IPS-18a (cell line): ENCODE data around the gene CDKAL1.
A peak's percentile ranks its signal among the peaks of the same experiment; 100 is the strongest.

Source experiments
- H3K27ac ChIP-seq: one replicate; pipeline ENCODE4 v1.5.1; 2013; ENCODE audit warnings: low read length
- H3K27me3 ChIP-seq: one replicate; pipeline ENCODE4 v1.6.1; 2013; ENCODE audit warnings: mild to moderate bottlenecking, low read length; ENCODE audit not compliant: control insufficient read depth, insufficient read depth
- H3K36me3 ChIP-seq: one replicate; pipeline ENCODE4 v1.6.1; 2013; ENCODE audit warnings: low read depth, low read length; ENCODE audit not compliant: control insufficient read depth
- H3K4me1 ChIP-seq: one replicate; pipeline ENCODE4 v1.6.1; 2013; ENCODE audit warnings: low read depth, low read length; ENCODE audit not compliant: control insufficient read depth
- H3K4me3 ChIP-seq: one replicate; pipeline ENCODE4 v1.5.1; 2013; ENCODE audit warnings: low read length
- H3K9ac ChIP-seq: one replicate; pipeline ENCODE4 v1.6.1; 2013; ENCODE audit warnings: mild to moderate bottlenecking, low read length, moderate library complexity
- H3K9me3 ChIP-seq: one replicate; pipeline ENCODE4 v1.6.1; 2013; ENCODE audit warnings: low read depth, low read length; ENCODE audit not compliant: control insufficient read depth

CDKAL1 gene

DNA sequence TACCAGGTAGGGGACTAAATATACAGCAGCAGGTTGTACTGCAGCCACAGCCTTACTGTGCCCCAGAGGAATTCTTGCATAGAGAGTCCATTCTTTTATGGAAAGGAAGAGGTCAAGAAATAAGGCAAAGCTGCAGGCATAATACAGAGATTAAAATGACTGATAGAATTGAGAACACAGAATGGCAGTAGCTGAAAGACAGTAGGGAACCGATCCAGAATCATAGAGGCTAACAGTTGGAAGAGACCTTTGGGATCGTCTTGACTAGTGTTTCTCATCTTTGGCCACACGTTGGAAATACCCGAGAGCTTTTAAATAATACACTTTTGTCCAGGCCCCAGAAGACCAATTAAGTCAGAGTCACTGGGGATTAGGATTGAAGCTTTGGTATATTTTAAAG lies 566.7 kb downstream of the CDKAL1 start:
- Histone ChIP-seq H3K4me3 (no peak overlapping the region), H3K4me1 (peaks cover 23% of the 10 kb centered on the region), H3K27ac (no peak overlapping the region), H3K27me3 (no peaks in the 10 kb centered on the region), H3K36me3 (no peaks in the 10 kb centered on the region), H3K9ac (no peak overlapping the region), H3K9me3 (no peaks in the 10 kb centered on the region)

DNA sequence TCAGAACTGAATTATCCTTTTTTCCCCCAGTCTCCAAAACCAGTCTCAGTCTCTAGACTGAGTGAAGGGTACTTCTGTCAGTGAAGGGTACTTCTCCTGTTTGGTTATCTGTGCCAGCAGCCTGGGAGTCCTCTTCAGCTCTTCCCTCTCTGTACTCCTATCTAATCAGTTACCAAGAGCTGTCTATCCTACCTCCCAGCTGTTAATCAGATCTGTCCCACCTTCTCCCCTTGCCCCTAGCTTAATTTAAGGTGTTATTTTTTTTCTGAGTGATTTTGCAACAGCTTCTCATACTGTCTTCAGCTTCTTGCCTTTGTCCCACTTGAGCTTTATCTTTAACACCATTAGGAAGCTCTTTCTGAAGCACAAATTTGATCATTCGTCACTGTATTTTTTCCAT lies 567.4 kb downstream of the CDKAL1 start:
- no peaks in the 10 kb centered on the region for H3K27me3 ChIP-seq
- peaks cover 23% of the 10 kb centered on the region for H3K4me1 ChIP-seq
- no peak overlapping the region for H3K9ac ChIP-seq
- no peaks in the 10 kb centered on the region for H3K36me3 ChIP-seq
- H3K27ac ChIP-seq = no peak overlapping the region
- H3K4me3 ChIP-seq = no peak overlapping the region
- no peaks in the 10 kb centered on the region for H3K9me3 ChIP-seq

DNA sequence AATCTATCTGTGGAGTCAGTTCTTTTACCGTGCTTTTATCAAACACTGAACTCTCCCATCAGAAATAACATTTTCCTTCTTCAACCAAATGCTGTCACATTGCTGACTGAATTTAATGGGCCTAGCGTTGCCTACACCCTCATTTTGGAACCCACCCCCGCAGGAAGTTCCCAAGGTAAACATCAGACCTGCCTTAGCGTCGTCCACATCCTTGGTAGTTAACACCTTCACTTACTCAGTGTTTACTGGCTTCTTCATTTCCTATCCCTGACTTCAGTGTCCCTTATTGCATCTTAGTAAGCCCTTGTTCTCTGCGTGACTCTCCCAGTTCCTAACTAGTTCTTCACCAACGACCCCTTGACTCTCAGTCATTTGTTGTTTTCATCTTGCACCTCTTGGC lies 567.9 kb downstream of the CDKAL1 start:
- Histone ChIP-seq H3K27ac (no peak overlapping the region), H3K4me1 (peaks cover 23% of the 10 kb centered on the region), H3K36me3 (no peaks in the 10 kb centered on the region), H3K4me3 (no peak overlapping the region), H3K9me3 (no peaks in the 10 kb centered on the region), H3K27me3 (no peaks in the 10 kb centered on the region), H3K9ac (no peak overlapping the region)

- no peak overlapping the region for H3K27ac ChIP-seq
- no peak overlapping the region for H3K4me3 ChIP-seq
- peaks cover 23% of the 10 kb centered on the region for H3K4me1 ChIP-seq
- H3K9ac ChIP-seq = no peak overlapping the region
- no peaks in the 10 kb centered on the region for H3K36me3 ChIP-seq
- H3K9me3 ChIP-seq = no peaks in the 10 kb centered on the region
- no peaks in the 10 kb centered on the region for H3K27me3 ChIP-seq
Measured at GRCh38 chr6:21102624-21103023, 568.4 kb downstream of the CDKAL1 start.

GRCh38 chr6:21103626-21104224 lies 569.5 kb downstream of the CDKAL1 start:
- no peaks in the 10 kb centered on the region for H3K9me3 ChIP-seq
- H3K27ac ChIP-seq = no peak overlapping the region
- peaks cover 12% of the 10 kb centered on the region for H3K4me1 ChIP-seq
- H3K27me3 ChIP-seq = no peaks in the 10 kb centered on the region
- H3K4me3 ChIP-seq = no peak overlapping the region
- H3K36me3 ChIP-seq = no peaks in the 10 kb centered on the region
- no peak overlapping the region for H3K9ac ChIP-seq

DNA sequence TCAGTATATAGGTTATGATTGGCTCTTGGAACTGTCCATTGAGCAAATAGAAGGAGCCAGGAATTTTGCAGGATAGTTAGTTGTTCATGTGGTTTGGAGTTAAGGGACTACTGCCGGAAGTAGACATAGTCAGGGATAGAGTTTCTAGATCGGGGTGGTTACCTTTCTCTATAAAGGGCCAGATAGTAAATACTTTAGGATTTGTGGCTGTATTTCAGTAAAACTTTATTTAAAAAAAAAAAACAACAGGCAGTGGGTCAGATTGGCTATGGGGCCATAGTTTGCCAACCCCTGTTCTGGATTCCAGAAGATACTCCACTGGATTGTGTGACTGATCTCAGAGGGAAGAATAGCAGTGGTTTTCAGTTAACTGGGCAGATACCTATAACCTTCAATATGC lies 570.0 kb downstream of the CDKAL1 start:
- Histone ChIP-seq H3K27me3 (no peaks in the 10 kb centered on the region), H3K4me1 (peaks cover 11% of the 10 kb centered on the region), H3K27ac (no peak overlapping the region), H3K4me3 (no peak overlapping the region), H3K9me3 (no peaks in the 10 kb centered on the region), H3K36me3 (no peaks in the 10 kb centered on the region), H3K9ac (no peak overlapping the region)

DNA sequence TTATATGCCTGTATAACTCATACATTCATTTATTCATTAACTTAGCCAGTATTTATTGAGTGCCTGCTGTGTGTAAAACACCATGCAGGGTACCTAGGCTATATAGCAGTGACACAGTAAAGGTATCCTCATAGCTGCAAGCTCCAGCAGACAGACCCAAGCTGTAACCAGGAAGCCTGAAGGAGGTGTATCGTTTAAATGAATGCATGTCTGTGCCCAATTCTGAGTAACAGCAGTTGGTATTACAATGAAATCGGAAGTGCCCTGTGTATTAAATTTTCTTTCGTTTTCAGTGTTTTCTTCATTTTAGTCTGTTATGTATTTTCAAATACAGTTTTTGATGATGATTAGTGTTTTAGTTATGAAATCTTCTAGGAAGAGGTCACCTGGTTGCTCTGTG lies 573.5 kb downstream of the CDKAL1 start:
- Histone ChIP-seq H3K36me3 (no peaks in the 10 kb centered on the region), H3K9ac (no peak overlapping the region), H3K4me3 (no peak overlapping the region), H3K4me1 (peaks cover 14% of the 10 kb centered on the region), H3K27ac (no peak overlapping the region), H3K27me3 (no peaks in the 10 kb centered on the region), H3K9me3 (no peaks in the 10 kb centered on the region)

GRCh38 chr6:21109391-21110178 lies 575.3 kb downstream of the CDKAL1 start:
- H3K4me3 ChIP-seq = no peak overlapping the region
- H3K9me3 ChIP-seq = no peaks in the 10 kb centered on the region
- no peaks in the 10 kb centered on the region for H3K27me3 ChIP-seq
- no peaks in the 10 kb centered on the region for H3K36me3 ChIP-seq
- H3K27ac ChIP-seq = peak overlapping the region; percentile 39
- peaks cover 14% of the 10 kb centered on the region for H3K4me1 ChIP-seq
- no peak overlapping the region for H3K9ac ChIP-seq

DNA sequence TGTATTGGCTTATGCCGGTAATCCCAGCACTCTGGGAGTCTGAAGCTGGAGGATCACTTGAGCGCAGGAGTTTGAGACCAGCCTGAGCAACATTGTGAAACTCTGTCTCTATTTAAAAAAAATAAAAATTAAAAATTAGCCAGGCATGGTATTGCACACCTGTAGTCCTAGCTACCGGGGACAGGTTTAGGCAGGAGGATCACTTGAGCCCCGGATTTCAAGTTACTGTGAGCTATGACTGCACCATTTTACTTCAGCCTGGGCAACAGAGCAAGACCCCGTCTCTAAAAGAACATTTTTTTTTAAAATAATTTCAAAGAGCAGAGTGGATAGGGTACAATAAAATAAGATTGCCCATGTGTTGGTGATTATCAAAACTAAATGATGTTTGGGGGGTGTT lies 576.4 kb downstream of the CDKAL1 start:
- Histone ChIP-seq H3K27ac (no peak overlapping the region), H3K4me1 (peaks cover 14% of the 10 kb centered on the region), H3K36me3 (no peaks in the 10 kb centered on the region), H3K9me3 (no peaks in the 10 kb centered on the region), H3K27me3 (no peaks in the 10 kb centered on the region), H3K9ac (no peak overlapping the region), H3K4me3 (no peak overlapping the region)

DNA sequence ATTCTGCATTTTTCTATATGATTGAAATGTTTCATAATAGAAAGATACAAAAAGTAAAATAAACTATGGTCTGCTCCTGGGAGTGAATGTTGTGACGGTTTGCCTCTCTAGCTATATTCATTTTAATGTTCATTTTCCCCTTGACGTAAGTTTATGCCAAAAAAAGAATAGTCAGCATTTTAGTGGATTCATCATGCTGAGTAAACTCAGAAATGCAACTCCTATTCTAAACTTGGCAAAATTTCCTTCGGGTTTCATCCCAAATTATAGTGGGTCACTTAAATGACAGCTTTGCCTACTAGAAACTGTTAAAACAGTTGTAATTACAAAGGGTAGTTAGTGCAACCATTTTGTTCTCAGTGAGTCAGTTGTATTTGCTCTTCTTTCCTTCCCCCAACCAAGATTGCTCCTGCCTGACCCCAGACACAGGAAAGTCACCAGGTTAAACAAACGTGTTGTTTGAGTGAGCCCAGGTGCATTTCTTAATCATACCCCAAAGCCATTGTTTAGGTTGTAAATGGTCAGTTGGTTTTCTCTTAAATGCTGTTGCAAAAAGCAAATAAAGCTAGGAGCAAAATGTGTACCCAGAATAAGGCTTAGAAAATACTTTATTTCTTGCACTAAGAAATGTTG lies 577.0 kb downstream of the CDKAL1 start:
- peak overlapping the region; percentile 8 for H3K27ac ChIP-seq
- no peaks in the 10 kb centered on the region for H3K9me3 ChIP-seq
- peaks cover 14% of the 10 kb centered on the region for H3K4me1 ChIP-seq
- H3K9ac ChIP-seq = no peak overlapping the region
- no peaks in the 10 kb centered on the region for H3K36me3 ChIP-seq
- no peaks in the 10 kb centered on the region for H3K27me3 ChIP-seq
- H3K4me3 ChIP-seq = no peak overlapping the region

- Histone ChIP-seq H3K27me3 (no peaks in the 10 kb centered on the region), H3K27ac (no peak overlapping the region), H3K4me1 (peaks cover 12% of the 10 kb centered on the region), H3K36me3 (no peaks in the 10 kb centered on the region), H3K9me3 (no peaks in the 10 kb centered on the region), H3K4me3 (no peak overlapping the region), H3K9ac (no peak overlapping the region)
Measured at GRCh38 chr6:21115111-21115510, 580.9 kb downstream of the CDKAL1 start.

DNA sequence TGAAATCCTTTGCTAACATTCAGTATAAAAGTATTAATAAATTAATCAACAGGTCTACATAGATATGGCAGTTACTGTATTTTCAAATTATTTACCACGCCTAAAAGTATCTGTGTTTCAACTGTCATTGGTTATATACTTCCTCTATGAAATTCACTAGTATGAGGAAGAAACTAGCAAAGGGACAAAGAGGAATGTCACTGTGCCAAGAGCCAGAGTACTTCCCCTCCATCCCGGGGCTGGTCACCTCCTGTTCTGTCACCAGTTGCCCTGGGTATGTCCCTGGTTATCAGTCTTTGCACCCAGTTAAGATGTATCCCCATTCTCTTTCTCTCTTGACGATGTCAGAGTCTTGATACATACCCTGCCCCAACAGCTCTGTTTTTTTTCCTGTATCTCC lies 582.5 kb downstream of the CDKAL1 start:
- no peak overlapping the region for H3K9ac ChIP-seq
- H3K27ac ChIP-seq = no peak overlapping the region
- H3K9me3 ChIP-seq = no peaks in the 10 kb centered on the region
- H3K4me1 ChIP-seq = peaks cover 5% of the 10 kb centered on the region
- H3K4me3 ChIP-seq = no peak overlapping the region
- H3K36me3 ChIP-seq = no peaks in the 10 kb centered on the region
- H3K27me3 ChIP-seq = no peaks in the 10 kb centered on the region
